GM21528 (cell line): ENCODE measurements around the gene MEDAG.

ENCODE experiments used
- ATAC-seq: cut with Tn5 transposase; IDR thresholded peaks from one replicate; pipeline ENCODE4 v1.9.1; 2021; ENCODE audit warnings: mild to moderate bottlenecking, moderate library complexity; ENCODE audit not compliant: unreplicated experiment, low FRiP score

Gene MEDAG

DNA sequence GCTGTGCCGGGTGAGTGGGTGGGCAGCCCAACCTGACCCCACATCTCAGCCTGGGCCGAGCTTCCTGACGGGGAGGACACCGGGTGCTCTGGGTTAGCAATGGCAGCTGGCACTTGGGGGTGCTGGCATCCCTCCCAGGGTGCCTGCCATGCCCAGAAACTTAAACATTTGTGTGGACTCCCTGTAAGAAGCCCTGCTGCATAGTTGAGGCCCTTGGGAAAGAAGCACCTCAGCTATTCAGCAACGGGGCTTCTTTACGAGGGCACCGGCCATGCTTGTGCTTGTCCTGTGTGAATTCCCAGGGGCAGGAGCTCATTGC lies 33.8 kb upstream of the MEDAG start:
- ATAC-seq: no peak

DNA sequence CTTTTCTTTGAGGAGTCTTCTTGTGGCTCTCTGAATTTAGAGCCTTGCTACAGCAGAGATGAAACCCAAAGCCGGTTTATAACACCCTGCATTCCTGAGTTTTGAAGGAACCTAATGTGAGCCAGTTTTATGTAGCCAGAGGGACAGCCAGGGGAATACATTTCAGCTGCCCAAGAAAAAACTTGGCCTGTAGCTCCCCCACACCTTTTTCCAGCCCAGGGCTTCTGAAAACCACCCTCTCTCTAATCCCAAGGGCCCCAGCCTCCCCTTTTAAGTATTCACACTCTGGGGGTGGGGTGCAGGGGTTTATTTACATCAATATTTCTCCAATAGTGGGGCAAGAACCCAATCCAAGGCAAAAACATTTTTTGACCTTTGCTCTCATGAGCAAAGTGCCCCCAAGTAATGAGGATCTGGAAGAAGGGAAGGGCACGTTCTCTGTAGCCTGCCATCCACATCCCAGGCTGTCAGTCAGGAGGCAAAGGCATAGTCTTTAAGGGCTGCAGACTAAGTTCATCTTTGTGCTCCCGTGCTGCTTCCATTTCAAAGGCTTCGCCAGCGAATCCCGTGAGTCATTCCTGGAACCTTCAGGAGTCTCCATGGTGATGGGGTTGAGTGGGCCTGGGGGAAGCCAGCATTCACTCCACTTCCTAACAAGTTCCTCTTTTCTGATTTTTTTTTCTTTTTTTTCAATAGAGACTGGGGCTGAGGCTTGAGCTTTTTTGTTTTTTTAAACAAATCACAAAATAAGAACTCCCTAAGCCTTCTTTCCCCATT lies 33.2 kb upstream of the MEDAG start:
- ATAC-seq: no peak

DNA sequence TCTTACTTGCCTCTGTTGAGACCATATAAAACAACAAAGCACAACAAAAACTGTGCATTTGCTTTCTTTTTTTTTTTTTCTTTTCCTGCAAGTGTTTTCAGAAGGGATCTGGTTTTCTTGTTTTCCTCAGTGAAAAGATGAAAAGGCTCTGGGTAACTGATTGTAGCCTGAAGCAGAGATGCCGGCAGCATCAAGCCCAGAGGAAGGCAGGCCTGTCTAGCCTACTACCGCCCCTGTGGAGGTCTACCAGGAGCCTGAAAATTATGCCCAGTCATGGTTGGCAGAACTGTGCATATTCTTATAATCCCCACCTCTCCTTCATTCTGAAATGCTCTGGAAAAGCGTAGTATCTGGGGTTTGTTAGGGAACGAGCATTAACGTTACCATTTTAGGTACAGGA lies 32.6 kb upstream of the MEDAG start:
- ATAC-seq: no peak

DNA sequence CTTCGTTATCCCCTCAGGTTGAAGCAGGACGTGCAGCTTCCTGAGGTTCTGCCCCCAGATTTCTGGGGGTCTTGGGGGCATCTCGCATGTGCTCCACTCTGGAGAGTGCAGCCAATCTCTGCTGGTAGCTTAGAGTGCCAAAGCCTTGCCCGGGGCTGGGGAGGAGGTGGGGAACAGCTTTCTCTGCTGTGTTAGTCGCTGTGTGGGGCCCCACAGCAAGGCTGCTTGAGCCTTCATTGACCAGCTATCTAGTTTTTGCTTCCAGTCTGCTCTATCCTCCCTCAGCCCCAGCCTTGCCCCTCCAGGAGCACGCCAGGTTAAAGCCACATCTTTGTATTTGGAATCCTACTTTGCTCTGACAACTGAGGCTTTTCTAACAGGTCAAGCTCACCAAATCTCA lies 32.0 kb upstream of the MEDAG start:
- ATAC-seq: no peak

DNA sequence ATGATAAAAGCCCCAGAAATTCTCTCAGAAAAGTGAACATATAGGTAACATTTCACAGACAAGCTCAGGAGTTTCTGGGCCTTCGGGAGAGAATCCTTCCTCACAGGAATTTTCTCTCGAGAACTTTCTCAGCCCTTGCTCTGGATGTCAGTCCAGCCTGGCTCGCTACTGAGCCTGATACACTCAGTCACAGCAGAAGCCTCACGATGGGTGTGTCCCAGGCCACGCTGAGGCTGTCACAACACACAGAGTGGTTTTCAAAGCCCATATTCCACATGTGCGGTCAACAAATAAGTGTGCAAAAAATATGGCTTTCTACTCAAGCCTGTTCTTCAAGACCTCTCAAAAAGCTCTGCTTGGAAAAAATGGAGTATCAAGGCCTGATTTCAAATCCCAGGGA lies 31.5 kb upstream of the MEDAG start:
- ATAC-seq: no peak

DNA sequence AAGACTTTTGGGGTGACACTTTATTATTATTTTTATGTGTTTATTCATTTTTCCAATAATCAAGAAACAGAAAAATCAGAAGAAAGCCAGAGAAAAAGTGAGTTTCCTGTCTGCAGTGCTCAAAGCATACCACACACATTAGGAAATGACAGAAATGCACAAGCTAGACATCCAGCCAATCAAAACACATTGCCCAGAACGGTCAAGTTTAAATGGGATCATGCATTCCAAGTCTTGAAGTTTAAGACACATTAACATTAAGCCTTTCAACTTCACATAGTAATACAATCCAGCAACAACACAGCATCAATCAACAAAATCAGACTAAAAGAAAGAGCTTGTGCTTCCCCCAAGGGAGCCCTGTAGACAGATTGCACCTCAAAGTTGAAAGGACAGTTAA lies 28.7 kb upstream of the MEDAG start:
- no peak for ATAC-seq

DNA sequence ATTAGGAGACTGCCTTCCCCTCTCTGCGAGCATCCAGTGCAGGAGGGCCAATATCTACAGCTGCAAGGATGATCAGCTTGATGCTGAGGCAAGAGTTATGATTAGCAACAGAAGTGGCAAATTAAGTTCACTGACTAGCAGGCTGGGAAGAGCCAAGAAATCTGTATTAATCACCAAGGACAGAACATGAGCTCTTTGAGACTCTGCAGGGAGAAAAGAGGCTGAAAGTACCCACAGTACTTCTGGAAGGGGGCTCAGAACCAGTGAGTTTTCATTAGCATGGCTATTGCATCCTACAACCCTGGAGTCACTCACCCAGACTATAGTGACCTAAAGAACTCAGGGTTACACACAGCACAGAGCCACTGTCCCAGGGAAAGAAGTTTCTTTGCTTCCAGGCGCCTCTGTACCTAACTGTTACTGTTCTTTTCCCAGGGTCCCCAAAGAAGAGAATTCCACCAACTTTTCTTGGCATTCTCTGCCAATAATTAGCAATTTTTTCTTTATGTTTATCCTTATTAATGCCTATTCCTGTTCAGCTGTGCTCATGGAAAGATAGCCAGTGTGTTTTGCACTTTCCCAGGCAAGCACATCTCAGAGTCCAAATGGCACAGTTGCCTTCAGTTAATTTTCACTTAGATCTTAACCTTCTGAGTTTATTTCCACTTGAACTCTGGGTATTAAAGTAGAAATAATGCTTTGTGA lies 25.8 kb upstream of the MEDAG start:
- no peak for ATAC-seq

DNA sequence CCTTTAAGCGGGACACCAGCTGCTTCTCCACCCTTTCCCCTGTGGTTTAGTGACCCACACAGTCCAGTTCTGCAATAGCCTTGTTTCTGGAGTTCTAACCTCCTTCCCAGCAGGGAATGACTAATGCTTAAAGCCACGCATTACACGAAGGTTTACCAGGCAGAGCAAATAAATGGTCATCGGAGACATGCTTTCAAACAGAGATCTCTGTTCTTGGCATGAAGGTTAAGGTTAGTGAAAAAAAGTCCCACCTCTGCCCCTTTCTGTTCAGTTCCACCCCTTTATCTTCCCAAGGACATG lies 25.3 kb upstream of the MEDAG start:
- ATAC-seq: no peak

DNA sequence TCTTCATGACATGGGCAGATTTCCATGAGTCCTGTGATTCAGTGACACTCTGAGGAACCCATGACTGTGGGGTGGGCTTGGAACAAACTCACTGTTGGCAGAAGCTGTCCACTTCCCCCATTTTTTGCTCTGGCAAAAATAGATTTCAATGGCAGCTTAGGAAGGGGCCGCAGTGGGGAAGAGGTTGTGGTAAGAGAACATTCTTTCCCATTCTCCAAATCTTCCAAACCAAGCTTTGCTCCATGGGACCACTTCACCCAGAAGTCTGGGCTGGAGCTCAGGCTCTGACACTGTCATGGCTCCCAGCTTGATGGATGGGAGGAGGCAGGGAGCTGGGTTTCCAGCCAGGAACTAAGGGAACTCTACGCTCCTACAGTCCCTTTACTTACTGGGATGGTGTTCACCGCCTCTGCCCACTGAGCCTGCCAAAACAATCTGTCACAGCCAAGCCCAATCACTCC lies 24.9 kb upstream of the MEDAG start:
- ATAC-seq: no peak

DNA sequence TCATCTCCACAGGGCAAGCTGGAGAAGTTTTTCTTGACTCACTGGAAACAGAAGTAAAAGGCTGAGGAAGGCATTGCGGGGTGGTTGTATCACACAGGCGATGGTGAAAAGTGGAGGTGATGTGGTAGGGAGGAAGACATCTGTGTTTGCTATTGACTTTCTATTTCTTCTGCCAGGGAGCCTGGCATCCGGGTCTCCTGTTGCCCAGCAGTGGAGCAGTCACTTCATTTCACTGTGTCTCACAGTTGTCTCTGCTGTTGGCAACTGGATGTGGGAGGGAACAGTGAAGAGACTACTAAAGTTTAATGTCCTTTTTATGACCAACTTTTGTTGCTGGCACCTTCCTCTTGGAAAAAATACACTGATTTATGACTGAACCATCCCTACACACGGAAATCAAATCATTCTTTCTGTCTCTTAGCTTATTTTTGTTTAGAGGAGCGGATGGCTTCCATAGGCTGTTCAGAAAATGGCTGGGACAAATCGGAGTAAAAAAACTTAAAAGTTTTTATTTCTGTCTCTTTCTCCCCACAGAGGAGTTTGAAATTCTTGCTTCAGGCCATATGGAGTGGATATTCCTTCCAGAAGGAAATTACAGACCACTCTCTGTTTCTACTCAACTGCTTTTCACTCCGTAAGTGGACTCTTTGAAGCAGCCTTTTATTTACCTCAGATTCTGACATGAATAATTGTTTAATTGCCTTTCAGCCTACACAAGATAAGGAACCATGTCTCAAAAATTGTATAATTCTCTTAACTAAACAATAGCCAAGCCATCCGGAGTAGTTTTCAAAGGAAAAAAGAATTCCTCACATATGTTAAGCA lies 23.8 kb upstream of the MEDAG start:
- no peak for ATAC-seq

DNA sequence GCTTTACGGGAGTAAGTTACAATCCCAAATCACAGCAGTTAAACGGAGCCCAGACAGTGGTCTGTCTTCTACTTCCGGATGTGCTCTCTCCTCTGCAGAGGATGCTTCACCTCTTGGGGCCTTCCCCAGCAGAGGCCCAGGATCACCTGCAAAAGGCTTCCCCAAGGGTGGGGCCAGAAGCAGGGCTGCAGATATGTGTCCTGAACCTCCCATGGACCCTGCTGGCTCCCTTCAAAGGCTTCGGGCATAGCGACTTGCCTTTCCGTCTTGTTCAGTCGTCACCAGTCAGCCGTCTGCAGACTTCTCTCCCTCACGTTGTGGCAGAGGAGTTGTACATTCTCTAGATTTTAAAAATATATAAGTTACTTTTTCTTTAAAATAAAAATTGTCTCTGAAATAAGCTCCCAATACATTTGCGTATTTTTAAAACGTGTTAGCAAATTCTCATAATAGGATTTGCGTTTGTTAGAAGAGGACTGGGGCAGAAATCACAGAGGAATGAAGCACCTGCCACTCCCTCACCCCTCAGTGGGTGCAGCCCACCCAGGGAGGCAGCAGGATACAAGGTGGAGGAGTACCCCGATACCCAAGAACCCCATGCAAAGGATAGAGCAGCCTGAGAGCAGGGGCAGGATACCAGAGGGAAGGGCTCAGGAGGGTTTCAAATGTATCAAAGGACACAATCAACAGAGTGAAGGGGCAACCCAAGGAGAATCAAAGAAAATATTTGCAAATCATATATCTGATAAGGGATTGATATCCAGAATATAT lies 22.9 kb upstream of the MEDAG start:
- no peak for ATAC-seq

DNA sequence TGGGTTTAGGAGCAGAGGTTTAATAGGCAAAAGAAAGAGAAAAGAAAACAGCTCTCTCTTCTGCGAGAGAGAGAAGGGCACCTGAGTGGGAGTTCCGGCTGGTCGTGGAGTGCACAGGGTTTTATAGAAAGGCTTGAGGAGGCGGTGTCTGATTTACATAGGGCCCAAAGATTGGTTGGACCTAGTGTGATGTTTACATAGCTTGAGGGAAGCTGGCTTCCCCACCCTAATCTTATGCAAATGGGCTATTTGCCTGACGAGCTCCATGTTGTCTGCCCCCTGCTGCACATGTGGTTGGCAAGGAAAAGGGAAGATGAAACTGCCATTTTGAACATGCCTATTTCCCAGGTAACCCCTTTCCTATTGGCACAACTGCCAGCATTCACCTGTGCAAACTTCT lies 21.5 kb upstream of the MEDAG start:
- ATAC-seq: no peak

DNA sequence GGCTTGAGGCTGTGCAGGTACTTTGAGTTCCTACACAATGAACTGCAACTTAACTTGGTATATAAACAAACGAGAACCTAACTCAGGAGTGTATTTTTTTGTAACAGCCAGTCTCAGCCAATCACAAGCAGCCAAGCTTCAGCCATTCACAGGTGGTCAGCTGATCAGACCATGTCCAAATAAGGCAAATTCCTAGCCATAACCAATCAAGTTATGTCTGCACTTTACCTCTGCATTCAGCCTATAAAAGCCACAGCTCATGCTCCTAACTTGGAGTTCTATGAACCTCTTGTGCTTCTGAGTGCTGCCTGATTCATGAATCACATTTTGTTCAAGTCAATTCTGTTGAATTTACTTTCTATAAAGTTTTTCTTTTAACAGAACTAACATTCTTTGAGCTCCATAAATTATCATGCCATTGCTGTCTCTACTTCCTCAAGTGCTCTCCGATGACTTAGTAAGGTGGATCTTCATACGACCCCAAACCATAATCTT lies 16.8 kb upstream of the MEDAG start:
- no peak for ATAC-seq

DNA sequence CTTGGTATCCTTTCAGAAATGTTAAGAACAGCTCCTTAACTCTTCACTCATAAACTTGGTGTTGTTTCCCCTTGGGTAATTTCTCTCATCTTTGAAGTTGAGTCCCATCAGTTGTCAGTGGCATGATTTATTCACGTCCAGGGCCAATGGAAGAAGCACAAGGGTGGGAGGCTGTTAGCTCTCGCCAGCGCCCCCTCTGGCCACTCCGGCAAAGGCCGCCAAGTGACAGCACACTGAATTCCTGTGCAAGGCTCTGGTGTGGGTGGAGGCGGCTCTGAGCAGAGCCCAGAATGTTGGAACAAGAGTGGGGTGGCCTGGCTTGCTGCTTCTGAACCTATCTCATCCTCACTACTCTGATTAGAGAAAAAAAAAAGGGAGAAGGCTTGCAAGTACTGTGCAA lies 13.1 kb upstream of the MEDAG start:
- no peak for ATAC-seq

DNA sequence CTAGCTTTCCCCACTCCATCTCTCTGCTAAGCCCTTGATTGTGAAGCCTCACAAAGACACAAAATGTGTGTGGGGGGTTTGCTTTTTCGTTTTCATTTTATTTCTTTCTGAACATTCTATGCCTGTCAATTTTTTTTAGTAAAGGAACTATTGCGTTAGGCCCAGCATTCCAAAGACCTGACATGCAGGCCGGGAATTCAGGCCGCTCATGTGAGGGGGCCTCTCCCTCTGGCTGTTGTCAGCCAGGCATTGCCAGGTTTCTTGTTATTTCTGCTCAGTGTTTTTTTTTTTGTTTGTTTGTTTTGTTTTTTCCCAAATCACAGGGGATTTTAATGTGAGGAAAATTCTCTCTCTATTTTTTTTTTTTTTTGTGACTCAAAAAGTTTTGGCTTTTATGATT lies 10.3 kb upstream of the MEDAG start:
- no peak for ATAC-seq

DNA sequence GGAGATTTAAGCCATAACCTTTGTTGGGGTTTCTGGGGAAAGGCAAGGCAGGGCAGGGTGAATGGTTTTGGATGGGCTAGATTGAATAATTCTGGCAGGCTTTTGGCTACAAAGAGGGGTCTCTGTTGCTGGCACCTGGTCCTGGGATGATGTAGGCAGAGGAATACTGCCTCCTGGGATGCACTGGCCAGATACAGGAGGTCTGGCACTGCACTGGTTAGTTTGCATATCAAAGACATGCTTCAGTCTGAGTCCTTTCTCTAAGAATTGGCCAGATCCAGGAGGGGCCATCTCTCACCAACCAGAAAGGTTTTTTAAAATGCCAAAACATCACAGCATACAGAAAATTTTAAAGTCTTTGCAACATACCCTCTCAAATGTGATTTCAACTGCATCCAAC lies 8.0 kb upstream of the MEDAG start:
- ATAC-seq: no peak

DNA sequence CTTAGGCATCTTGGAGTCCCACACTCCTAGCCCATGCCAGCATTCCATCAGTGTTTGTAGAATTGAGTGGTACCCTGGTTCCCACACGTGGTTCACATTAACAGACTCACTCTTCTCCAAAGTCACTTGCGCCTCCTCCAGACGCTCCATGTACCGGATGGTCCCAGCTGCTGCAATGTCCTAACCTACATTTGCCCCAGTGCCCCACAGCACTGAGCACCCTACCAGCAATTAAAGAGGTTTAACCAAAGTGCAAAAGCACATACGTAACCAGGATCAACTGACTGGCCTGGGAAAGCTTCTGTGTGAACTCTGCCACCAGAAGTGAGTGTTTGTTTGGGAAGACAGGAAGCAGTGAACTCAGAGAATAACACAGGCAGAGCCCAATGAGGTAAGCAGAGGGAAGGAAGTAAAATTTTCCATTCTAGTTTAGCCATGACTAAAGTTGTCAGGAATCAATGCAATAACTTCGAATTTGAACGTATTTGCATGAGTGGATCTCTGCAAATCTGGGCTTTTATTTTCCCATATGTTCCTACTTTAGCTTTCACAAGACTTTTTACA lies 7.3 kb upstream of the MEDAG start:
- no peak for ATAC-seq

DNA sequence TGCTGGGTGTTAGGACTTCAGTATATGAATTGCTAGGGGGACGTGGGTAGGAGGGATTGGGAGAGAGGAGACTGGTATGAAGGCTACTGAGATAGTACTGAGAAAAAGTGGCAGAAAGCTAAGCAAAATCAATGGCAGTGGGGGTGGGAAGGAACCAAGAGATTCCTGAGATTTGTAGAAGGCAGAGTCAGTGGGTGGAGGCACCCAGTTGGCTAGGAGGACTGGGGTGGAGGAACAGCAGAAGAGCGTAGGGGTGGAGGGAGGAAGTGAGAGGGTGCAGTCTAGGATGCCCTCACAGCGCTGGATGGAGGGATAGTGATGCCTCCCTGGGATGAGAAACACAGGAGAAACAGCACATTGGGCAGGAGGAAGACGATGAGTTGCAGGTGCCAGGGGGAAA lies 5.6 kb upstream of the MEDAG start:
- no peak for ATAC-seq

DNA sequence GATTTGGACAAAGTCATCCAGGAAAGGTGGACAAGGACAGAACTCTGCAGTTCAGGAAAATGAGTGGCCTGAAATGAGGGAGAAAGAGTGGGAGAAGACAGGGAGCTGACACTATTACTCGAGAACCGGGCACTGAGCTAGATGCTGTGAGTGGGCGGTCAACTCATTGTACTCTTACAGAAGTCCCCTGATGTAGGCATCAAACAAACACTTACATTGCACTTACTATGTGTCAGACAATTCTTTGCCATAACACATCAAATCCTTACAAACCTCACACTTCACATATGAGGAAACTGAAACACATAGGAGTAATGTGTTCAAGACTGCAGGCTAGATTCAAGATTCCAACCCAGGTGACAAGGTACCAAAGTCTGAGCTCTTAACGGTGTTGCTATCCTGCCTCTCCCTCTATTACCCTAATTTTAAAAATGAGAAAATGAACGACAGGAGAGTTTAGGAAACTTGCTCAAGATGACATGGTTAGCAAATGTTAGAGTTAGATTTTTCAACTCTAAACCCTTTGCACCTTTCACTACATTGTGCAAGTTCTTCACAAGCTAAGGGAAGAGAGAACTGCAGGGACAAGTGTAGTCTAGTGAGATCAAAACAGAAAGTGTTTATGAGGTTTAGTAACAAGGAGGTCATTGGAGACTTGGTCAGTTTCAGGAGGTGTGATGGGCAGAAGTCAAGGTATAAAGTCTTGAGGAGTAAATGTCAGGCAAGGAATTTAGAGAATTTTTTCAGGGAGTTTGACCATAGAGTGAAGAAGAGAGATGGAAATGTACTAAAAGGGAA lies 4.9 kb upstream of the MEDAG start:
- ATAC-seq: no peak

DNA sequence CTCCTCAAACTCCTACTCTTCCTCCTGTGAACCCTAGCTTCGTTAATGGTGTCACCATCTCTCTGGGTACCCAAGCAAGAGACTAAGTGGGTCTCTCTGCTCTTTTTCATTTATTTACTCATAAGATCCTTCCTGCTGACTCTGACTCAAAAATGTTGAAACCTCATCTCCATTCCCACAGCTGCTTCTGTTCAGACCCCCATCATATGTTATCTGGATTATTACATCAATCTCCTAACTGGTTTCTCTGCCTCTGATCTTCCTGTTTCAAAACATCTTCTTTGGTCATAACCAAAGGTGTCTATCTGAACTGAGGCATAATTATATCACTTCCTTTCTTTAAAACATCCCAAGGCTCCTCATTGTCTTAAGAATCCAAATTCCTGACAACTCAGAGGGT lies 2.0 kb upstream of the MEDAG start:
- ATAC-seq: no peak
